HG03354 (cell line): ENCODE results near the gene PPIL3.

ENCODE experiments used
- ATAC-seq: cut with Tn5 transposase; IDR thresholded peaks from one replicate; pipeline ENCODE4 v1.9.1; 2021; ENCODE audit warnings: mild to moderate bottlenecking; ENCODE audit not compliant: unreplicated experiment, poor library complexity, severe bottlenecking

PPIL3 gene

GRCh38 chr2:200862532-200863000 lies 26.3 kb downstream of the PPIL3 start:
- ATAC-seq = peak; percentile 21

GRCh38 chr2:200861617-200862155 lies 27.2 kb downstream of the PPIL3 start:
- ATAC-seq = no peak

- no peak for ATAC-seq
Measured at GRCh38 chr2:200860092-200860795, 28.6 kb downstream of the PPIL3 start.

- no peak for ATAC-seq
Measured at GRCh38 chr2:200856806-200857205, 32.1 kb downstream of the PPIL3 start.

GRCh38 chr2:200852605-200853004 lies 36.3 kb downstream of the PPIL3 start:
- ATAC-seq = no peak

- ATAC-seq = no peak
Measured at GRCh38 chr2:200851398-200852248, 37.3 kb downstream of the PPIL3 start.

- ATAC-seq = no peak
Measured at GRCh38 chr2:200850512-200851256, 38.2 kb downstream of the PPIL3 start.

GRCh38 chr2:200847939-200848338 lies 40.9 kb downstream of the PPIL3 start:
- ATAC-seq = no peak

GRCh38 chr2:200847269-200847668 lies 41.6 kb downstream of the PPIL3 start:
- no peak for ATAC-seq

GRCh38 chr2:200845669-200846325 lies 43.1 kb downstream of the PPIL3 start:
- no peak for ATAC-seq

- ATAC-seq = no peak
Measured at GRCh38 chr2:200845194-200845593, 43.7 kb downstream of the PPIL3 start.

- no peak for ATAC-seq
Measured at GRCh38 chr2:200843993-200844948, 44.6 kb downstream of the PPIL3 start.

- no peak for ATAC-seq
Measured at GRCh38 chr2:200839513-200839912, 49.4 kb downstream of the PPIL3 start.

- no peak for ATAC-seq
Measured at GRCh38 chr2:200834701-200835100, 54.2 kb downstream of the PPIL3 start.

GRCh38 chr2:200829258-200829655 lies 59.6 kb downstream of the PPIL3 start:
- ATAC-seq = no peak

GRCh38 chr2:200828572-200829257 lies 60.2 kb downstream of the PPIL3 start:
- ATAC-seq = no peak

- ATAC-seq = no peak
Measured at GRCh38 chr2:200828104-200828503, 60.8 kb downstream of the PPIL3 start.

- ATAC-seq = no peak
Measured at GRCh38 chr2:200821686-200822245, 67.1 kb downstream of the PPIL3 start.
